AG09309 (cell line): ENCODE measurements around the gene CACNG3.

Source experiments
- DNase-seq: peaks from one replicate; pipeline ENCODE4 v3.0.0-alpha.2; 2010; ENCODE audit warnings: low read depth
- H3K4me3 ChIP-seq: 2 replicates; pipeline ENCODE4 v1.5.1; 2011; ENCODE audit warnings: mild to moderate bottlenecking, low read depth, low read length, moderate library complexity; ENCODE audit not compliant: control insufficient read depth
- CTCF ChIP-seq: IDR thresholded peaks from 2 replicates; pipeline ENCODE4 v1.5.1; 2011; ENCODE audit warnings: mild to moderate bottlenecking, low read depth, low read length, inconsistent platforms; ENCODE audit not compliant: insufficient read depth, control insufficient read depth; ENCODE audit errors: missing control alignments

Gene CACNG3

DNA sequence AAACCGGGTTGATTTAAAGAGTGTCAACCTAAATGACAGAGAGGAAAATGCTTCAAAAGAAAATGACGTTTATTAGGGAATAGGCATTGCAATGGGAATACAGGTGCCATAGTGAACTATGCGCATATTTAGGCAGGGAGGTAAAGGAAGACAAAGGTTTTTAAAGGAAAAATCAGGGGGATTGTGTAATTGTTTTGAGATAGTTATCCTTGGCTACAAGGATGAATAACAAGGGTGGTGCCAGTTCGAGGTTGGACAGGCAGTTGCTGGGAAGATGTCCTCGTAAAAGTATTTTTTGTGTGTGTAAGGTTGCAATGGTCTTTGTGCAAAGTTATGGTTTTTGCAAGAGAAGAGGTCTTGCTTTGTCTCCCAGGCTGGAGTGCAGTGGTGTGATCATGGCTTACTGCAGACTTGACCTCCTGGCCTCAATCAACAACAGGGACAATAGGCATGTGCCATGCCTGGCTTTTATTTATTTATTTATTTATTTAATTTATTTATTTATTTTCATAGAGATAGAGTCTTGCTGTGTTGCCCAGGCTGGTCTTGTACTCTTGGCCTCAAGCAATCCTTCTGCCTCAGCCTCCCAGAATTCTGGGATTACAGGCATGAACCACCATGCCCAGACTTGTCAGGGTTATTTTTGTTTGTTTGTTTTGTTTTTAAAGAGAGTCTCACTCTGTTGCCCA is 63.1 kb downstream of the CACNG3 start:
- TF ChIP-seq CTCF: no peak
- DNase-seq: no peak
- no peak overlapping the region for H3K4me3 ChIP-seq

GRCh38 chr16:24322106-24322505 is 66.0 kb downstream of the CACNG3 start:
- no peak for TF ChIP-seq CTCF
- no peak overlapping the region for H3K4me3 ChIP-seq
- DNase-seq: no peak

DNA sequence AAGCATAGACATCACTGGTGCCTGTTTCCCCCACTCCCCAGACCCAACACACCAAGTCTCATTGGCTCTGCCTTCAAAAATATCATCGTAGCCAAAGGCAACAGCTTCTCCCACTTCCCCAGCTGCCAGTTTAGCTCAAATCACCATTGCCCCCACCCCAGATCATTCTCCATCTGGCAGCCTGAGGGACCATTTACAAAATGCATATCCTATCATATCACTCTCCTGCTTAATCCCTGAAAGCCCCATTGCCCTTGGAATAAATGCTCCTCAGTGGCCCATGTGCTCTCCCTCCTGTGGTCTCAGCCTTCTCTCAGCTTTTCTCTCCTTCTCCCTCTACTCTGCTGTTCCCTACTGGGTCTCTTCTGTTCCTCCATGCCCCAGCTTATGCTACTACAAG is 68.3 kb downstream of the CACNG3 start:
- no peak overlapping the region for H3K4me3 ChIP-seq
- no peak for TF ChIP-seq CTCF
- no peak for DNase-seq

- H3K4me3 ChIP-seq: no peak overlapping the region
- no peak for DNase-seq
- TF ChIP-seq CTCF: no peak
Measured at GRCh38 chr16:24328835-24329452, 72.8 kb downstream of the CACNG3 start.

- TF ChIP-seq CTCF: no peak
- H3K4me3 ChIP-seq: no peak overlapping the region
- DNase-seq: no peak
Measured at GRCh38 chr16:24332178-24332577, 76.0 kb downstream of the CACNG3 start.

DNA sequence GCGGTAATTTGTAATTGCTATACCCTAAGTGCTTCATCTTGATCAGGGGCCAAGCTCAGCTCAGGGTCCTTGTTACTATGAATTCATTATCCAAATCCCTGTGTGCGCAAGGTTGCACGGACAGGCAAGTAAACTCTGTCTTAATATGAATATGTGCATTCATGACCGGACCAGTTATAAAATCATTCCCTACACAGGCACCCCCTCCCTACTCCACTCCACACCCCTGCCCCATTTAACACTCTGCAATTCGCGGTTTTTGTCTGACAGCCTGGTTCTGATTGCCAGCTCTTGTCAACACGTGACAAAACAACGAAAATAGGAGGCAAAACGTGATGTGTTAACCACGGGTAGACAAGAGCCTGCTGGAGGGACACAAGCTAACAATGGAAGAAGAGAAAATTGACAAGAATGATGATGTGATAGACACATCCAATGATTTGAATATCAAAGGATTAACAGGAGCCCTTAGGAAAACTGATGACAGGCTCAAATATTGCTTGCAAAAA is 76.5 kb downstream of the CACNG3 start:
- no peak for TF ChIP-seq CTCF
- no peak for DNase-seq

More for the DNA sequence above, 76.5 kb downstream of the CACNG3 start:
- H3K4me3 ChIP-seq: no peak overlapping the region
